Measurements from ENCODE around the gene PTPRK.

GRCh38 chr6:128171182-128171581 is 349.2 kb downstream of the PTPRK start:
- TF ChIP-seq POLR2AphosphoS5 (IDR thresholded peaks at IDR 0.05) (no peak), CTCF (IDR thresholded peaks at IDR 0.05) (no peak)

Data from transverse colon (tissue), 4 donors.